ENCODE measurements around the gene ADGRG7.

The ADGRG7 gene

GRCh38 chr3:100591411-100591810, 18.0 kb upstream of the ADGRG7 start:
- in situ Hi-C loops (cut with MboI; ENCODE audit: low pct_unique_long_range_greater_than_20kb, low sequenced_read_pairs): no loop called here

GRCh38 chr3:100600181-100601042, 9.0 kb upstream of the ADGRG7 start:
- in situ Hi-C loops (cut with MboI; ENCODE audit: low pct_unique_long_range_greater_than_20kb, low sequenced_read_pairs): no loop called here
- peak; percentile 44 for DNase-seq

More at GRCh38 chr3:100591411-100591810, 18.0 kb upstream of the ADGRG7 start:
- DNase-seq: no peak

GRCh38 chr3:100602506-100603444, 6.6 kb upstream of the ADGRG7 start:
- DNase-seq: peak; percentile 11
- in situ Hi-C loops (cut with MboI; ENCODE audit: low pct_unique_long_range_greater_than_20kb, low sequenced_read_pairs): no loop called here

GRCh38 chr3:100603469-100603868, 5.9 kb upstream of the ADGRG7 start:
- DNase-seq: peak; percentile 41
- in situ Hi-C loops (cut with MboI; ENCODE audit: low pct_unique_long_range_greater_than_20kb, low sequenced_read_pairs): no loop called here

GRCh38 chr3:100605358-100605757, 4.0 kb upstream of the ADGRG7 start:
- DNase-seq: no peak
- in situ Hi-C loops (cut with MboI; ENCODE audit: low pct_unique_long_range_greater_than_20kb, low sequenced_read_pairs): no loop called here

GRCh38 chr3:100606894-100607512, 2.4 kb upstream of the ADGRG7 start:
- in situ Hi-C loops (cut with MboI; ENCODE audit: low pct_unique_long_range_greater_than_20kb, low sequenced_read_pairs): no loop called here
- no peak for DNase-seq

GRCh38 chr3:100609963-100610362, 562 bp downstream of the ADGRG7 start:
- in situ Hi-C loops (cut with MboI; ENCODE audit: low pct_unique_long_range_greater_than_20kb, low sequenced_read_pairs): no loop called here
- no peak for DNase-seq

- in situ Hi-C loops (cut with MboI; ENCODE audit: low pct_unique_long_range_greater_than_20kb, low sequenced_read_pairs): no loop called here
- DNase-seq: no peak
Measured at GRCh38 chr3:100611221-100611620, 1.8 kb downstream of the ADGRG7 start.

- no peak for DNase-seq
Measured at GRCh38 chr3:100613721-100614390, 4.5 kb downstream of the ADGRG7 start.

GRCh38 chr3:100614941-100615340, 5.5 kb downstream of the ADGRG7 start:
- in situ Hi-C loops (cut with MboI; ENCODE audit: low pct_unique_long_range_greater_than_20kb, low sequenced_read_pairs): no loop called here
- no peak for DNase-seq

More at GRCh38 chr3:100613721-100614390, 4.5 kb downstream of the ADGRG7 start:
- in situ Hi-C loops (cut with MboI; ENCODE audit: low pct_unique_long_range_greater_than_20kb, low sequenced_read_pairs): no loop called here

- no peak for DNase-seq
Measured at GRCh38 chr3:100615684-100616083, 6.3 kb downstream of the ADGRG7 start.

GRCh38 chr3:100621251-100621650, 11.8 kb downstream of the ADGRG7 start:
- no peak for DNase-seq
- in situ Hi-C loops (cut with MboI; ENCODE audit: low pct_unique_long_range_greater_than_20kb, low sequenced_read_pairs): no loop called here

More at GRCh38 chr3:100615684-100616083, 6.3 kb downstream of the ADGRG7 start:
- in situ Hi-C loops (cut with MboI; ENCODE audit: low pct_unique_long_range_greater_than_20kb, low sequenced_read_pairs): no loop called here

- in situ Hi-C loops (cut with MboI; ENCODE audit: low pct_unique_long_range_greater_than_20kb, low sequenced_read_pairs): no loop called here
- no peak for DNase-seq
Measured at GRCh38 chr3:100627491-100627890, 18.1 kb downstream of the ADGRG7 start.

GRCh38 chr3:100629421-100630127, 20.2 kb downstream of the ADGRG7 start:
- in situ Hi-C loops (cut with MboI; ENCODE audit: low pct_unique_long_range_greater_than_20kb, low sequenced_read_pairs): no loop called here
- no peak for DNase-seq

GRCh38 chr3:100630664-100631063, 21.3 kb downstream of the ADGRG7 start:
- DNase-seq: no peak
- in situ Hi-C loops (cut with MboI; ENCODE audit: low pct_unique_long_range_greater_than_20kb, low sequenced_read_pairs): no loop called here

GRCh38 chr3:100631236-100631635, 21.8 kb downstream of the ADGRG7 start:
- in situ Hi-C loops (cut with MboI; ENCODE audit: low pct_unique_long_range_greater_than_20kb, low sequenced_read_pairs): no loop called here
- DNase-seq: no peak

- in situ Hi-C loops (cut with MboI; ENCODE audit: low pct_unique_long_range_greater_than_20kb, low sequenced_read_pairs): no loop called here
- DNase-seq: peak; percentile 58
Measured at GRCh38 chr3:100634493-100635272, 25.3 kb downstream of the ADGRG7 start.

GRCh38 chr3:100635273-100635701, 25.9 kb downstream of the ADGRG7 start:
- in situ Hi-C loops (cut with MboI; ENCODE audit: low pct_unique_long_range_greater_than_20kb, low sequenced_read_pairs): no loop called here

More at GRCh38 chr3:100635273-100635701, 25.9 kb downstream of the ADGRG7 start:
- no peak for DNase-seq

Measured in KBM-7 (cell line).